PFSK-1 (cell line): ENCODE results near the gene TBC1D3I.
"Not testable (repeated sequence)": the region's sequence is repeated elsewhere in the genome, so short reads cannot be mapped to it uniquely, and the experiment has no call there.

Source experiments
- FOXP2 ChIP-seq: optimal IDR thresholded peaks from 2 replicates; pipeline ENCODE3; 2011; ENCODE audit warnings: borderline replicate concordance, control low read depth, inconsistent platforms; ENCODE audit not compliant: insufficient read depth; ENCODE audit errors: extremely low read length, extremely low read depth
- POLR2AphosphoS5 ChIP-seq: IDR thresholded peaks from 2 replicates; pipeline ENCODE4 v1.6.1; 2012; ENCODE audit warnings: low read depth, mild to moderate bottlenecking, control low read depth, low read length, moderate library complexity
- REST ChIP-seq, 2 experiments: IDR thresholded peaks; 2 replicates each; pipeline versions ENCODE4 v1.6.1 to v1.8.0; 2011 to 2012; ENCODE audit warnings: low read depth in 2 of 2, low read length in 2 of 2, control low read depth in 1 of 2, inconsistent platforms in 1 of 2, mild to moderate bottlenecking in 1 of 2, moderate library complexity in 1 of 2; ENCODE audit not compliant: insufficient read depth in 1 of 2
- SIN3A ChIP-seq: IDR thresholded peaks from 2 replicates; pipeline ENCODE4 v1.6.1; 2012; ENCODE audit warnings: mild to moderate bottlenecking, low read length, moderate library complexity, borderline replicate concordance; ENCODE audit not compliant: insufficient read depth
- TAF1 ChIP-seq: IDR thresholded peaks from 2 replicates; pipeline ENCODE4 v1.6.1; 2012; ENCODE audit warnings: low read length, control low read depth, borderline replicate concordance; ENCODE audit not compliant: insufficient read depth

GRCh38 chr17:36264470-36264869 is at the start of gene TBC1D3I:
- TF ChIP-seq SIN3A; FOXP2; REST (IDR thresholded peaks at IDR 0.05; ENCODE audit: insufficient read depth in 1 of 2, low read depth in 2 of 2, low read length in 2 of 2); POLR2AphosphoS5; TAF1: not testable (repeated sequence)
